Measurements from ENCODE around the gene VTCN1. TPM values are rescaled to one million over a fixed set of nuclear protein-coding genes. Genes with fewer than 3 reads are reported as not detected.

The VTCN1 gene
- total and polyA plus RNA-seq, 2 donors (not counting 3 experiments of a cell fraction or from before 2014, with no cell fraction given), result not detected

DNA sequence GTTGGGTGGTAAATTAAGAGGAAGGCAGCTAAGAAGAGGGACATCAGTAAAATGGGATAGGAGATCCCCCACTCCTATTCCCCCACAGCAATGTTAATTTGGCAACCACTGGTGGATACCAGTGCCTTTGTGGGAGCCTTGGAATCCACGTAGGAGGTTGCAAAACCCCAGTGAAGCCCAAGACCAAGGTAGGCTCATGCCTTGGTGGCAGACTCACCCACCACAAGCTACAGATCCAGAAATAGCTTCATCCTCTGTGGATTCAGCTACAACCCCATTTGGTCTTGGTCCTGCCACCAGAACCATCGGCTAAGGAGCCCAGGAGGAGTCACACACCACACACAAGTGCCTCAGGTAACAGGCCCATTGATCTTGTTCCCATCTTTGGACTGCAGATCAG is 21.0 kb downstream of the VTCN1 start:
- no TSS peak for BruUV-seq (replicated peaks)
- DNase-seq (ENCODE audit: low read depth, low spot score) (no peak), FAIRE-seq (no peak)
- dilution Hi-C loops (cut with MboI; ENCODE audit: extremely low pct_ligation_motif_present, low sequenced_read_pairs) (no loop called here), intact Hi-C loops (cut with micrococcal nuclease) (no loop called here)
- Histone ChIP-seq H3K4me2 (ENCODE audit: insufficient read depth, low read length) (no peak overlapping the region), H3K79me2 (ENCODE audit: control insufficient read depth, insufficient read depth, low read length) (no peaks in the 10 kb centered on the region), H3K36me3 (ENCODE audit: control insufficient read depth in 2 of 2, extremely low read depth in 1 of 2, insufficient read depth in 2 of 2, low read length in 2 of 2) (no peaks in the 10 kb centered on the region), H3K9ac (replicated peaks; ENCODE audit: extremely low read depth, insufficient read depth, low read length) (no peak overlapping the region), H3K9me3 (replicated peaks; ENCODE audit: control insufficient read depth, insufficient read depth, low read length) (no peaks in the 10 kb centered on the region), H3K4me1 (ENCODE audit: control insufficient read depth, extremely low read depth, insufficient read depth, low read length) (no peaks in the 10 kb centered on the region), H3K27me3 (ENCODE audit: control insufficient read depth in 2 of 2, insufficient read depth in 2 of 2, low read length in 2 of 2) (peaks cover 2 to 9% of the 10 kb centered on the region in 2 experiments), H3K27ac (ENCODE audit: insufficient read depth, low read depth, low read length) (no peak overlapping the region), H2AFZ (ENCODE audit: low read depth, low read length) (no peak overlapping the region), H3K9me1 (replicated peaks; ENCODE audit: control insufficient read depth, extremely low read depth, insufficient read depth, low read length) (no peaks in the 10 kb centered on the region), H3K4me3 (replicated peaks in 1 of 3; ENCODE audit: insufficient read depth in 1 of 3, low read depth in 1 of 3, low read length in 3 of 3) (no peak overlapping the region), H4K20me1 (replicated peaks; ENCODE audit: control insufficient read depth, extremely low read depth, insufficient read depth, low read length) (no peaks in the 10 kb centered on the region)
- TF ChIP-seq EZH2 (IDR thresholded peaks at IDR 0.05; ENCODE audit: borderline replicate concordance, low read depth, low read length, severe bottlenecking) (no peak), JUN (IDR thresholded peaks at IDR 0.05; ENCODE audit: borderline replicate concordance, insufficient read depth, insufficient read length, low read depth) (no peak), MYC (IDR thresholded peaks at IDR 0.05; ENCODE audit: low read depth, low read length) (no peak)
- TF ChIP-seq, protein P1, sequence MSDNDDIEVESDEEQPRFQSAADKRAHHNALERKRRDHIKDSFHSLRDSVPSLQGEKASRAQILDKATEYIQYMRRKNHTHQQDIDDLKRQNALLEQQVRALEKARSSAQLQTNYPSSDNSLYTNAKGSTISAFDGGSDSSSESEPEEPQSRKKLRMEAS (IDR thresholded peaks at IDR 0.05; ENCODE audit: insufficient read depth, insufficient read length), result no peak
- ChIA-PET CTCF (no interaction called here), POLR2A (no interaction called here)

DNA sequence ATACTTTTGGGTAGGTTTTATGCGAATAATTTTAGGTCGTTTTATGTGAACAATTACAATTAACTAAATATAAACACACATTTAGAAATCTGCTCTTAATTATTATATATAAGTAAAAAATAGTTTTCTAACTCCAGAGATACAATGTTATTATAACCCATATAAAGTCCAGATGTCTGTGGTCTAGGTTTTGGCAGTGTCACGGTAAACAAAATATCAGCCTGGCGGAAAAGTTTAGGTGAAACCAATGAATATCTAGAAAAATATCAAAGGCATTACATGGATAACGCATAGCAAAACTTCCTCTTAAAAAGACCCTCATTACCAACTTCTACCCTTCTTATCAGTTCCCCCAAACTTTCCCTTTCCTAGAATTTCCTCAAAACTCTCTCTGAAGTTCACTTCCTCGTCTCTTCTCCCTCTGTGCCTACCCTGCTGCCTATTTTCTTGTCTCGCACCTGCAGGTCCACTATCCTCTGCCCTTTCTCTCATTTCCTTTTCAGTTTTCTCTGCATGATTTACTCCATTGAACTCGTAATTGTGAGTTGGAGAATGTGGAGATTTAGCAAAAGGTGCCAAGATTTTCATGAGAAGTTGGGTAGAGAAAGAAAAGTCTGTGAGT is 21.8 kb downstream of the VTCN1 start:
- no peak overlapping the region for H2AFZ ChIP-seq (ENCODE audit: low read depth, low read length)
- H3K4me3 ChIP-seq (replicated peaks in 1 of 3; ENCODE audit: insufficient read depth in 1 of 3, low read depth in 1 of 3, low read length in 3 of 3), result no peak overlapping the region
- H3K9me3 ChIP-seq (replicated peaks; ENCODE audit: control insufficient read depth, insufficient read depth, low read length), result no peaks in the 10 kb centered on the region
- no TSS peak for BruUV-seq (replicated peaks)
- no peak for DNase-seq (ENCODE audit: low read depth, low spot score)
- no peaks in the 10 kb centered on the region for H3K4me1 ChIP-seq (ENCODE audit: control insufficient read depth, extremely low read depth, insufficient read depth, low read length)
- H3K27ac ChIP-seq (ENCODE audit: insufficient read depth, low read depth, low read length), result no peak overlapping the region
- H3K36me3 ChIP-seq (ENCODE audit: control insufficient read depth in 2 of 2, extremely low read depth in 1 of 2, insufficient read depth in 2 of 2, low read length in 2 of 2), result no peaks in the 10 kb centered on the region
- dilution Hi-C loops (cut with MboI; ENCODE audit: extremely low pct_ligation_motif_present, low sequenced_read_pairs), result no loop called here
- H3K9me1 ChIP-seq (replicated peaks; ENCODE audit: control insufficient read depth, extremely low read depth, insufficient read depth, low read length), result no peaks in the 10 kb centered on the region
- peaks cover 2 to 9% of the 10 kb centered on the region in 2 experiments for H3K27me3 ChIP-seq (ENCODE audit: control insufficient read depth in 2 of 2, insufficient read depth in 2 of 2, low read length in 2 of 2)
- FAIRE-seq, result no peak
- ChIA-PET POLR2A (no interaction called here), CTCF (interaction anchor here (1.6 kb wide), 1 partner anchor 15 kb away, joined by 3 read pairs; no protein-coding TSS in a partner anchor)
- no peak overlapping the region for H3K9ac ChIP-seq (replicated peaks; ENCODE audit: extremely low read depth, insufficient read depth, low read length)
- intact Hi-C loops (cut with micrococcal nuclease), result no loop called here
- H3K79me2 ChIP-seq (ENCODE audit: control insufficient read depth, insufficient read depth, low read length), result no peaks in the 10 kb centered on the region
- H3K4me2 ChIP-seq (ENCODE audit: insufficient read depth, low read length), result no peak overlapping the region
- TF ChIP-seq MYC (IDR thresholded peaks at IDR 0.05; ENCODE audit: low read depth, low read length), result no peak
- TF ChIP-seq, protein P2, sequence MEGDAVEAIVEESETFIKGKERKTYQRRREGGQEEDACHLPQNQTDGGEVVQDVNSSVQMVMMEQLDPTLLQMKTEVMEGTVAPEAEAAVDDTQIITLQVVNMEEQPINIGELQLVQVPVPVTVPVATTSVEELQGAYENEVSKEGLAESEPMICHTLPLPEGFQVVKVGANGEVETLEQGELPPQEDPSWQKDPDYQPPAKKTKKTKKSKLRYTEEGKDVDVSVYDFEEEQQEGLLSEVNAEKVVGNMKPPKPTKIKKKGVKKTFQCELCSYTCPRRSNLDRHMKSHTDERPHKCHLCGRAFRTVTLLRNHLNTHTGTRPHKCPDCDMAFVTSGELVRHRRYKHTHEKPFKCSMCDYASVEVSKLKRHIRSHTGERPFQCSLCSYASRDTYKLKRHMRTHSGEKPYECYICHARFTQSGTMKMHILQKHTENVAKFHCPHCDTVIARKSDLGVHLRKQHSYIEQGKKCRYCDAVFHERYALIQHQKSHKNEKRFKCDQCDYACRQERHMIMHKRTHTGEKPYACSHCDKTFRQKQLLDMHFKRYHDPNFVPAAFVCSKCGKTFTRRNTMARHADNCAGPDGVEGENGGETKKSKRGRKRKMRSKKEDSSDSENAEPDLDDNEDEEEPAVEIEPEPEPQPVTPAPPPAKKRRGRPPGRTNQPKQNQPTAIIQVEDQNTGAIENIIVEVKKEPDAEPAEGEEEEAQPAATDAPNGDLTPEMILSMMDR (IDR thresholded peaks at IDR 0.05; ENCODE audit: extremely low read depth in 1 of 2, insufficient read depth in 1 of 2, low read depth in 1 of 2, low read length in 2 of 2), result no peak
- no peak for TF ChIP-seq JUN (IDR thresholded peaks at IDR 0.05; ENCODE audit: borderline replicate concordance, insufficient read depth, insufficient read length, low read depth)
- no peak for TF ChIP-seq POLR2AphosphoS5 (IDR thresholded peaks at IDR 0.05; ENCODE audit: insufficient read depth, low read depth, low read length)
- TF ChIP-seq FOS (IDR thresholded peaks at IDR 0.05; ENCODE audit: borderline replicate concordance, insufficient read depth, low read length), result no peak
- TF ChIP-seq POLR2A (IDR thresholded peaks at IDR 0.05; ENCODE audit: low read depth, low read length), result no peak
- no peak for TF ChIP-seq GATA2 (IDR thresholded peaks at IDR 0.05; ENCODE audit: insufficient read depth, insufficient read length, low read depth, low read length)
- TF ChIP-seq, protein P1 (IDR thresholded peaks at IDR 0.05; ENCODE audit: insufficient read depth, insufficient read length), result no peak
- TF ChIP-seq EZH2 (IDR thresholded peaks at IDR 0.05; ENCODE audit: borderline replicate concordance, low read depth, low read length, severe bottlenecking), result no peak
- no peaks in the 10 kb centered on the region for H4K20me1 ChIP-seq (replicated peaks; ENCODE audit: control insufficient read depth, extremely low read depth, insufficient read depth, low read length)
